GM18951 (cell line): ENCODE results near the gene OR6B2.

Source experiments
- POLR2A ChIP-seq: IDR thresholded peaks from 4 replicates; pipeline ENCODE4 v1.6.1; 2011; ENCODE audit warnings: mild to moderate bottlenecking; ENCODE audit not compliant: insufficient read length, insufficient read depth; ENCODE audit errors: extremely low read depth
- in situ Hi-C: fragments of 300-500 bp; cut with MboI; formaldehyde crosslinking; loops from one replicate; pipeline ENCODE4 v1.12.0; 2022; ENCODE audit warnings: low sequenced_read_pairs, mixed read lengths, inconsistent platforms; ENCODE audit not compliant: unreplicated experiment

Gene OR6B2

DNA sequence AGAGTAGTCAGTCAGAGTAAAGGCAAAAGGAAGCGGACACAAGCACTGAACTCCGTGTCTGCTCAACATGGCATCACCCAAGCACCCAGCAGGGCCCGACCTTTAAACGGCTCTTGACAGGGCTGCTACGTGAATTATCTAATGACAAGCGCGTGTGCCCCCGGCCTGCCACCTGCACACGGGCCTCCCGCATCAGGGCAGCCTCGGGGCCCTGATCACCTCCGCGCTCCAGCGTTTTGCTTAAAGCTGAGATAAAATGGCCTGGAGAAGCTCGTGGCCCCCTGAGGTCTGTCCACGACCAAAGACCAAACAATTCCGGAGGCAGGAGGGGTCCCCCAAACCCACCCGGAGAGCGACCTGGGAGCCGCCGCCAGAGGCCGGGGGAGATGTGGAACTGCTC is 5.5 kb downstream of the OR6B2 start:
- TF ChIP-seq POLR2A = no peak
- in situ Hi-C loops = no loop called here

DNA sequence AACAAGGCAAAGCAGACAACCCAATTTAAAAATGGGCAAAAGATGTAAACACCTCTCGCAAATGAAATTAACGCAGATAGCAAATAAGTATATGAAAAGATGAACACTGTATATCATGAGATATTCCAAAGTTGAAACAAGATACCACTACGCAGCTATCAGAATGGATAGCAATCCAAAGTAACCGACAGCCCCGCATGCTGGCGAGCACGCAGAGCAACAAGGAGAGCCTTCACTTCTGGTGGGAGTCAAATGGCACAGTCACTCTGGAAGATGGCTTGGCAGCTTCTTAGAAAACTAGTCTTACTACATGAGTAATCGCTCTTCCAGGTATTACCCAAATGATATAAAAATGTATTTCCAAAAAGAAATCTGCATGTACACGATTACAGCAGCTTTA is 6.4 kb downstream of the OR6B2 start:
- in situ Hi-C loops = no loop called here
- no peak for TF ChIP-seq POLR2A

- in situ Hi-C loops = no loop called here
- no peak for TF ChIP-seq POLR2A
Measured at GRCh38 chr2:240021488-240022104, 8.6 kb downstream of the OR6B2 start.

DNA sequence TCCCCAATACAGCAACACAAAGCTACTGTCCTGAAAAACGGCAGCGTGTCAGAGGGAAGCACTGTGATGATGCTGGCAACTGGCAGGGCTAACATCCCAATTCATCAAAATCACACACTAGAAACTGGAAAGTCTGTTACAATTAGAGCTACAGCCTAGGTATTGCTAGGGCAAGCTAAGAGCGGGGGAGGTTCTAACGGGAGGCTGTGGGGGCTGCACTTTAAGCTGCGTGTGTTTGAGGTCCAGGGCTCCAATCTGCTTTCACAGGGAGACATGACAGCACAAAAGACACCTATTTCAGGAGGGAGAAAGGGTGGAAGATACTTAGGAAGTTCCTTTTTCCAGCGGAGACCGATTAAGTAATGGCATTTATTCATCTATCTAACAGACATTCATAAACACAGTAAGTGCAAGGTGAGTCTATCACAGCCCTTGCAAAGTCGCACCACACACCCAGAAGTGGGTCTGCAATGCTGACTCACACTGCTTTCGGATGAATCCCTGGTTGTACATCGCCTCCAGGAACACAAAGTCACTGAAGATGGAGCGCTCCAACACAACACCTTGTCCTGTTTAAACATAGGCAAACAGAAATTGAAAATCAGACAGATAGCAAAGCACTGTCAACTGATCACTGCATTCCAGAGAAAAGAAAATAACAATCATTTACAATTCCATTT is 12.0 kb downstream of the OR6B2 start:
- in situ Hi-C loops = no loop called here

GRCh38 chr2:240014327-240014726 is 15.9 kb downstream of the OR6B2 start:
- no peak for TF ChIP-seq POLR2A
- in situ Hi-C loops = no loop called here

More for the DNA sequence above, 12.0 kb downstream of the OR6B2 start:
- TF ChIP-seq POLR2A = no peak

DNA sequence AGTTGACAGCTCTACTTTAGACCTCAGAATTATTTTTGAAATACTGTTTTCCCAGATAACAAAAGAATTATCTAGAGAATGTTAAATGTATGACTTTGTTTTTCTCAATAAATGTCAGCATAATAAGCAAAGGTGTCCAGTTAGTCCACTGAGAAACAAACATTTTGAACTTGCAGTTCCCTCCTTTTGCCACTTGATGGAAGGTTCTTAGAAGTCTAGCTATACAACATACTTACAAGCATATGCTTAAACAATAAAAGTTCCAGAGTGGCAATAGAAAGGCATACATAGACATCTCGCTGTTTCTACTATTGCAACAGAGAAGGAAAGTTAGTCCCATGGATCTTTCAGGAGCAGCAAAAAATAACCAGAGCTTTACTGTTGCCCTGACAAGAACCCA is 16.9 kb downstream of the OR6B2 start:
- in situ Hi-C loops = no loop called here
- TF ChIP-seq POLR2A = no peak

DNA sequence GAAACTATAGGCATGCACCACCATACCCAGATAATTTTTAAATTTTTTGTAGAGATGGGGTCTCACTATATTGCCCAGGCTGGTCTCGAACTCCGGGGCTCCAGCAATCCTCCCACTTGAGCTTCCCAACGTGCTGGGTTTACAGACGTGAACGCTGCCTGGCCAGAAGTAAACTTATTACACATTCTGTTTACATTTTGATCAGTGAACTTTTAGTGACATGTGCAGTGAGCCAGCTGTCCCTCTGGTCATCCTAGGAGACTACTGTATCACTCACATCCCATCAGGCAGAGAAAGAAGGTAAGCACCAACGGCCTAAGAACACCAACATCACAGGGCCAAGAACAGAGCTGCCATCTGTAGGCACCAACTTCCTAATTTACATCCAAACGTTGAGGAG is 27.2 kb downstream of the OR6B2 start:
- no peak for TF ChIP-seq POLR2A
- in situ Hi-C loops = no loop called here

DNA sequence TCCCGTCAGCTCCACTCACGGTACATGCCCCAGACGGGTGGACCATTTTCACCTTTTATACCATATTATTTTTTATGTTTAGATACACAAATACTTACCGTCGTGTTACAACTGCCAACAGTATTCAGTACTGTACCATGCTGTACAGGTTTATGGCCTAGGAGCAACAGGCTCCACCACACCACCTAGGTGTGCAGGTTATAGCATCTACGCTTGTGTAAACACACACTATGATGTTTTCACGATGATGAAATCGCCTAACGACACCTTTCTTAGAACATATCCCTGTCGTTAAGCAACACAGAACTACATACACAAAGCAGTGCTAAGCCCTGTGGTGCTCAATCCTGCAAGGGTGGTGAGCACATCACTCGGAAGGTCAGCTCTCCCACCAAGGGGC is 29.6 kb downstream of the OR6B2 start:
- TF ChIP-seq POLR2A = no peak
- in situ Hi-C loops = no loop called here

GRCh38 chr2:239997686-239998409 is 32.4 kb downstream of the OR6B2 start:
- in situ Hi-C loops = no loop called here
- no peak for TF ChIP-seq POLR2A

GRCh38 chr2:239994086-239994485 is 36.1 kb downstream of the OR6B2 start:
- no peak for TF ChIP-seq POLR2A
- in situ Hi-C loops = no loop called here

DNA sequence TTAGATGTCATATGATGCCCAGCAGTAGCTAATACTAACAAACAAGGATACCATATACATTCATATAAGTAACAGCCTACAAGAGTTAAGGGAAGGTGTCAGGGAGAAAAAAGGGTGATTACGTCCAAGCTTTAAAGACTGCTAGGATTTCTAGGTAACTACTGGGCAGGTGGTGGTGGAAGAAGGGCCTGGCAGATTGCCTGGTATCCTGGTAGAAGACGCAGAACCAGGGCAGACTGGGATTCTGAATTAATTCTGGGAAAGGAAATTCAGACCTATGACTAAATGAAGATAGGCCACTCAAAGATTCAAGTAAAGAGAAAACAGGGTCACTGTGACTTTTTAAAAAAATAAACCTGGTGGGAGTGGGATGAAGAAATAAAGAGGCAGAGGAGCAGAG is 36.9 kb downstream of the OR6B2 start:
- TF ChIP-seq POLR2A = no peak
- in situ Hi-C loops = no loop called here

DNA sequence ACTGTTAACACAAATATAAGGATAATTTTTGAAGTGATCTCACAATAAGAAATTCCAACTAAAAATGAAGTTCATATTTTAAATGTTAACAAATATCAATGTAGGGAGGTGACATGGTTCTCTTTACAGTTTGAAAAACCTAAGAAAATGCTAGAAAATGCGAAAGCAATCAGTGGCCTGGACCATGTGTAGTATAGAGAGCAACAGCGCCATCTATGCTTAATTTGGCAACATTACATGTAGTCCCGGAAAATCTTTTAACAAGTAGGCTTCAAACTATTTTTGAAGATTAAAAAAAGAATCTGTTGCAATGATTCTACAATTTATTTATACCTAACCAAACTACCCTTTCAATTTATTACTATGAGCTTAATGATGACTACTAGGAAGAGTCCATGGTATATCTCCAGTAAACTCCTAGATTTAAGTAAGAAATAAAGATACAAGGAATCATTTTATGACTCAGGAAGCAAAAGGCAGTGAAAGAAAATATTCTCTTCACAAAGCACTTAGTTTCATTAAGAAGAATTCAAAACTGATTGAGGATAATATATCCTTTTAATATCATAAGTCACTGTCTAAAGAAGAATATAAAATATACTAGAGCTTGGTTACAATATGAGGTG is 38.4 kb downstream of the OR6B2 start:
- in situ Hi-C loops = no loop called here
- no peak for TF ChIP-seq POLR2A

DNA sequence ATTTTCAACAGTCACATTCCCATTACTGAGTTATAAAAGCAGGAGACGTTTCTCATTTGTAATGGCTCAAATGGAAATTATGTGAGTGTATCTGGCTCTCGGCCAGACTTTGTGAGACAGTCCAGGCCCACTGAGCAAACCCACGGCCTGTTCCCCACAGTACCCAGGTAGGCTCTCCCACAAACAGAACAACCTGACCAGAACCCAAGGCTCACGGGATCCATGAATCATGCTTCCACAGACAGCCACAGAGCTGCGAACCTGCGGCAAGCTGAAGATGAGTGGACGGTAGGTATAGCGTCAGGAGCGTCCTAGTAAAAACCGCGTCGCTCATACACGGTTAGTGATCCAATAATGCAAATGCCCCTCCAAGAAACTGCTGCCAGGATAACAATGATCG is 39.3 kb downstream of the OR6B2 start:
- no peak for TF ChIP-seq POLR2A
- in situ Hi-C loops = no loop called here
